Astrocyte of the hippocampus (primary cell): ENCODE results near the gene HTRA2.

ENCODE experiments used
- DNase-seq: peaks from one replicate; pipeline ENCODE4 v3.0.0; 2011; ENCODE audit warnings: low read depth, low spot score

HTRA2 gene

GRCh38 chr2:74542978-74543377 lies 13.2 kb downstream of the HTRA2 start:
- no peak for DNase-seq

GRCh38 chr2:74544634-74545033 lies 14.9 kb downstream of the HTRA2 start:
- no peak for DNase-seq

DNA sequence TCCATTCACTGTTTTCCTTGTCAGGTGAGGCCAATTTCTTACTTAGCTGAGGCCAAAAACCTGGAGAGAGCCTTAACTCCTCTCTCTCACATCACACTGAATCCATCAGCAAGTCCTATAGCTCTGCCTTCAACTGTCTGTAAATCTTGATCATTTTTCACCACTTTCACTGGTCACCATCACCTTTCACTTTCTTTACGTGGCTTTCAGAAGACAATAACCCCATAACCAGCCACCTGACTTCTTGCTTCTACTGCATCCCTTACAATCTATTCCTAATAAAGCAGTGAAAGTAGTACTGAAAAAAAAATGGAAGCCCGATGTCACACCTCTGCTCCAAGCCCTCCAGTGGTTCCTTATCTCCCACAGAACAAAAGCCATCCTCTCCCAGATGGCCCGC lies 16.3 kb downstream of the HTRA2 start:
- no peak for DNase-seq

- DNase-seq, result no peak
Measured at GRCh38 chr2:74548285-74548899, 18.7 kb downstream of the HTRA2 start.

GRCh38 chr2:74548900-74549826 lies 19.4 kb downstream of the HTRA2 start:
- peak; percentile 78 for DNase-seq

DNA sequence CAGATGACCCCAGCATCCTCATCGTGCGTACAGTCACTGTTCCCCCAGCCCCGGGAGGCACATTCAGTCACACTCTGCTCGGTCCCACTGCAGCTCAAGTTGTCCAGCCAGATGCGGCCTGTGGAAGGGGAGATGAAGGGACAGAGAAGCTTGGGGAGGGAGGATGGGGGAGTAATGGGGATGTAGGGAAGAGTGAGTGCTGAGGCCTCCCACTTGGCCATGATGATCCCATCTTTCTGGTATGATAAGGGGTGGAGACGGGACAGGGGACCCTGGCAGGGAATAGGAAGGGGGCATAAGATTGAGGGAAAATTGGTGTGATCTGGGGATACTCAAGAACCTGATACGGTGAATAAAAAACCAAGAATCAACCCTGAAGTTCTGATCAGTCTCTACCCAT lies 20.5 kb downstream of the HTRA2 start:
- no peak for DNase-seq

DNA sequence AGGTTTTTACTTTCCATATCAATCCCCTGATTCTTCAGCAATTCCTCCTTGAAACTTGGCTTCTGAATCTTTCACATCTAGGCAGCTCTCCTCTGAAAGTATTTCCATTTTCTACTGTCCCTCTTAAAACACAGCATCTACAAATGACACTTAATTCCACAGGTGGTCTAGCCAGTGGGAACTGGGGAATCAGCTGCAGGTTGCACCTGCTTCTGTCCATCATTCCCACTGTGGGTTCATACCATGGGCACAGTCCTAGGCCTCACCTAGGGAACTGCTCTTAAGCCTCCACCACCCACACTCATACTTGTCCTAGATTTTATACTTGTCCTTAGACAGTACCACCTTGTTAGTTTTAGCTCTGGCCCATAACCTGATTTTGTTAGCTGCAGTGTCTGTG lies 21.8 kb downstream of the HTRA2 start:
- DNase-seq, result no peak

- DNase-seq, result no peak
Measured at GRCh38 chr2:74551942-74552913, 22.5 kb downstream of the HTRA2 start.

DNA sequence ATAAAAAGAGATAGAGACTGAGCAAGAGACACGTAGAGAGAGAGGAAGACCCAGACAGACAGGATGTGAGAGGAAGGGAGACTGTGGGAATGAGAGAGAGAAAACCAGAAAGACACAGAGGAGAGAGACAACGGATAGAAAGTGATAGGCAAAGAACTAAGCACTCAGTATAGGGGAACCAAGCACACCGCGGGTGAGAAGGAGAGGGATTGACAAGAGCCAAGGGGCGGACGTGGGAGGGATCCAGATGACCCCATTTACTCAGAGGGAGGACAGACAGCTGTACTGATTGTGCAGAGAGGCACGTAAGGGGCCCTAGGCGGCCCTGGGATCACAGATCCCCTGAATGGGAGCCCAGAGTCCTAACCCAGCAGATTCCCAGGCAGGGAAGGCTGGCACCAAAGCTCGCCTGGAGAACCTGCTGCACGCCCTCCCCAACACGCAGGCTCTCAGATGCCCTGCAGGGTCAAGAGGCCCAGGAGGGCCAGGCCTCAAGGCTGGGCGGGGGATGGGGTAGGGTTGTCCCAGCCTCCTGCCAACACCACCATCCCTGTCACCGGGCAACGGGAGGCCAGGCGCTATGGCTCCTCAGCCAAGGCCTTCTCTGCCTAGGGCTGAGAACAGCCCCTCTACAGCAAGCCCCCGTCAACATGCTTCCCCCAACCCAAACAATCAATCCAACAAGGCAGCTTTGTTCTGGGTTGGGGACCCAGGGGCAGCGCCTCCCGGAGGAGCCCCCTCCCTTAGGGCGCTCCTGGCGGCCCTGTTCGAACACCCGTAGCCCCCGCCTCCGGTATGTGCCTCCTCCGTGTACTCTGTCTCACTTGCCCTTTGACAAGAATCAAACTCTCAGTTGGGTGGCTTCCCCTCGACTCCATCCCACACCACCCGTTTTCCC lies 23.4 kb downstream of the HTRA2 start:
- DNase-seq, result peak; percentile 53

DNA sequence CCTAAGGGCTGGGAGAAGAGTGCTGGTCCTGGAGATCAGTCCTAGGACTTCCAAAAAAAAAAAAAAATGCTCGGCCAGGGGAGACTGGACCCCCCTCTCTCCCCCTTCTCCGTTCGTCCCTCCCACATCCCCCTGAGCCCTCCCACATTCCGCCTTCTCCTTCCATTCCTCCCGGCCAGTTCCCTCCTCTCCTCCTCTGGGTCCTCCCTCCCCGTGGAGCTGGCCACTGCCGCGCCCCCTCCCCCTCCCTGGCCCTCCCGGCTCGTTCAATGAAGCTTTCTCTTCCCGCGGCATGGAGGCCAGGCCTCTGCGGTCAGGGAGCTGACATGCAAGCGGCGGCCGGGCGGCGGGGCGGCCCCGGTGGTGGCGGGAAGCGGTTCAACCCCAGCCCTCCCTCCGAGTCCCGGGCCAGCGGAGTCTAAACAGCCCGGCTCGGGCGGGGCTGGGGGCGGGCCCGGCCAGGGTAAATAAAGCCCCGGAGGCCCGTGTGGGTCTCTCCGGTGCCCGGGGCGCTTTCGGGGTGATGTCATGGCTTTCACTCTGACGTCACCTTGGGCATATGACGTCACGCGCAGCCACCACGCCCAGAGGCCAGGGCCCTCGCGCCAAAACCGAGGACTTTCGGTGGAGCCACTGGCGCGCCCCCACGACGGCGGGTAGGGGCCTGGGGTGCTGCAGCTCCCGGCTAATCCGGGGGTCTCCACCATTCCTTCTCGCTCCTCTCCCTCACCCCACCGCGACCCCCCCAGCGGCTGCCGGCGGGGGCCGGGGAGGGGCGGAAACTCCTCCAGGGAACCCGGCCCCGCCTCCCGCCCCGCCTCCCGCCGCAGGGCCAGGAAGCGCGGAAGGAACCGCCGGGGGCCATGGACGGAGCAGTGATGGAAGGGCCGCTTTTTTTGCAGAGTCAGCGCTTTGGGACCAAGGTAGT lies 24.4 kb downstream of the HTRA2 start, which contains the start of the genes DOK1 and LOXL3:
TSS of gene DOK1 (plus strand) at position 829 of the 928 bp plus-strand sequence. CDS start at position 864, 35 bp downstream.
TSS of gene LOXL3 (minus strand) at position 51 of the 928 bp plus-strand sequence. CDS start 1,308 bp downstream, outside the sequence.
- peak; percentile 99 for DNase-seq

DNA sequence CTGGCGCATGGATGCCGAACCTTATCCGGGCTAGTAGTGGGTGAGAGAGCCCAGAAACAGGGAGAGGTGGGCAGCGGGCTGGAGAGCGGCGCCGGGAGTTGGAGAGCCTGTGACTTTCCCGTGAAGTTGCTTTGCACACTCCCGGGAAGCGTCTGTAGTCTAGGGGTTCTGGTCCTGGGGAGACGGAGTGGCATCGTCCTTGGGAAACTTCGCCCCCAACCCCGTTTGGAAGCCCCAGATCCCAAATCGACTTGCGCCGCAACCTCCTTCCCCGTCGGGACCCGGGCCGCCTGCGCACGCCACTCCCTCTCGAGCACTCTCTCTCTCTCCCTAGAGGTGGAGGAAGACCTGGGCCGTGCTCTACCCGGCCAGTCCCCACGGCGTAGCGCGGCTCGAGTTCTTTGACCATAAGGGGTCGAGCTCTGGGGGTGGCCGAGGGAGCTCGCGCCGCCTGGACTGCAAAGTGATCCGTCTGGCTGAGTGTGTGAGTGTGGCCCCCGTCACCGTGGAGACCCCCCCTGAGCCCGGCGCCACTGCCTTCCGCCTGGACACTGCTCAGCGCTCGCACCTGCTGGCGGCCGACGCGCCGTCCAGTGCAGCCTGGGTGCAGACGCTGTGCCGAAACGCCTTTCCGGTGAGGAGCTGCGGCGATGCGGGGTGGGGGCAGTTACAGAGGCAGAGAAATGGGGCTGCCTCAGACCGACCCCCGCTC lies 25.2 kb downstream of the HTRA2 start:
- peak; percentile 77 for DNase-seq

GRCh38 chr2:74555610-74556103 lies 25.9 kb downstream of the HTRA2 start:
- no peak for DNase-seq

GRCh38 chr2:74556159-74556558 lies 26.4 kb downstream of the HTRA2 start:
- no peak for DNase-seq

DNA sequence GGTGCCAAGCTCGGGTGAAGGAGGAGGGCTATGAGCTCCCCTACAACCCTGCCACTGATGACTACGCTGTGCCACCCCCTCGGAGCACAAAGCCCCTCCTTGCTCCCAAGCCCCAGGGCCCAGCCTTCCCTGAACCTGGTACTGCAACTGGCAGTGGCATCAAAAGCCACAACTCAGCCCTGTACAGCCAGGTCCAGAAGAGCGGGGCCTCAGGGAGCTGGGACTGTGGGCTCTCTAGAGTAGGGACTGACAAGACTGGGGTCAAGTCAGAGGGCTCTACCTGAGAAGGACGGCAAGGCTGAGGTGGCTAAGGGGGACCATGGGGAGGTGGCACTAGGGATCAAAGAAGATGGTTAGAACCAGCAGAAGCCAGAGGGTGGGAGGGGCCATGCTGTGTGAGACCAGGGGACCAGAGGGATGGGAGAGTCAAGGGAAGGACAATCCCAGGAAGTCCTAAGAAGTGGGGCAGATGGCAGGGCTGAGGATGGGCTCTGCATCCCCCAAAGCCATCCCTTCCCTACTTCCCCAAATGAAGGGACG lies 27.2 kb downstream of the HTRA2 start:
- DNase-seq, result no peak

- no peak for DNase-seq
Measured at GRCh38 chr2:74558284-74559230, 28.8 kb downstream of the HTRA2 start.

GRCh38 chr2:74559912-74560311 lies 30.2 kb downstream of the HTRA2 start:
- DNase-seq, result no peak

- DNase-seq, result peak; percentile 67
Measured at GRCh38 chr2:74560591-74560990, 30.9 kb downstream of the HTRA2 start.
